ENCODE data around the gene FBXO10. TPM values are rescaled to one million over a fixed set of nuclear protein-coding genes. Genes with fewer than 3 reads are reported as not detected.

Gene FBXO10
- total RNA-seq, 2 experiments from 2014 or later = 3.6 to 3.9 TPM

DNA sequence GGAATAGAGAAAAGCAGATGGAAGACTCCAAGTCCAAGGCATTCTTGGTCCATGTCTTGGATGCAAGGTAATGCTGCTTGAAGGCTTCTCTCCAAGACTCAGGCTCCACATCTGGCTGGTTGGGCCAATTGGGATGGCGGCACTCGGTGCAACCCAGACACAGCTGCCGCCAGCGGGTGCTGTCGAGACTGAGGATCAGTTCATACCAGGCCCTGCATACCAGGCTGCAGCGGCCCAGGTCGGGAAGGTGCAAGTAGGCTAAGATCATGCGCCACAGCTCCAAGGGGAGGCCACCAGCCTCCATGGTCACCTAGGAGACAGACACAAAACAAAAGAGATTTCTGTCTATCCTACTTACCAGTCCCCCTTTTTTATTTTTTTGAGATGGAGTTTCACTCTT is 34.7 kb downstream of the FBXO10 start:
- no peak overlapping the region for H3K27ac Mint-ChIP-seq
- intact Hi-C loops (cut with micrococcal nuclease) = no loop called here
- CTCF ChIA-PET = no interaction called here
- no peaks in the 10 kb centered on the region for H3K27me3 Mint-ChIP-seq
- POLR2A ChIA-PET = no interaction called here
- peaks cover 4% of the 10 kb centered on the region for H3K36me3 Mint-ChIP-seq
- H3K4me1 Mint-ChIP-seq (ENCODE audit: low read depth) = no peaks in the 10 kb centered on the region
- no peak overlapping the region for H3K4me3 Mint-ChIP-seq
- no peak for DNase-seq
- H3K9me3 Mint-ChIP-seq = no peaks in the 10 kb centered on the region

DNA sequence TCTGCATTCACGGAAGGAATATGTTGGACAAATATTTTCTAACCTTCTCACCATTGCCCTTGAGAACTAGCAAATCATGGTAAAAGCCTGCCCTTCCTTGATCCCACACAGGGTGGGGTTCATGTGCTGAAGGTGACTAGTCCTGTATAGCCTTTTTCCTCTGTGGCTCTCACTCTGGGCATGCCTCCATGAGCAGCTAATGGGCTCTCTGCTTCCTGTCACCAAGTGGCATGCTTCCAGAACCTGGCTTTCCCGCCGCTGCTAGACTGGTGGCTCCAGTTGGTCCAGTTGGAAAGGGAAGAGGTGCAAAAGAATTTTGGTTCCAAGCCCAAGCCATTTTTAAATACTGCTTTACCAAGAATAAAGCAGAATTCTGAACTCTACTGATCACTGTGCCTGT is 35.5 kb downstream of the FBXO10 start:
- intact Hi-C loops (cut with micrococcal nuclease) = no loop called here
- no peaks in the 10 kb centered on the region for H3K4me1 Mint-ChIP-seq (ENCODE audit: low read depth)
- DNase-seq = no peak
- POLR2A ChIA-PET = no interaction called here
- no peak overlapping the region for H3K4me3 Mint-ChIP-seq
- no peaks in the 10 kb centered on the region for H3K9me3 Mint-ChIP-seq
- peaks cover 4% of the 10 kb centered on the region for H3K36me3 Mint-ChIP-seq
- no peaks in the 10 kb centered on the region for H3K27me3 Mint-ChIP-seq
- no peak overlapping the region for H3K27ac Mint-ChIP-seq
- CTCF ChIA-PET = no interaction called here

DNA sequence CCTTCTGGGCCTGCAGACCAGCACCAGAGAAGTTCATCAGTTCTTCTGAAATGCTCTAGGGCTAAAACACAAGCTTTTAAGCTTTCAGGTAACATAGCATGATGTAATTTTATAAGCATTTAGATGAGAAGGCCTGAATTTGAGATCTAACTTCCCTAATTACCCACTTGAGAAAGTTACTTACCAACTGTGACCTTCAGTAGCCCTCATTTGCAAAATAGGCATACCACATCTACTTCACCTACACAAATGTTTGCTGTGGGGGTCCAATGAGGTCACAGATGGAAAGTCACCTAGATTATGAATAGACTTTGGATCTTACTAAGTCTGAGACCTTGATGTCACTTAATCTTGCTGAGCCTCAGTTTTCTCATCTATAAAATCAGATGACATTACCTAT is 36.5 kb downstream of the FBXO10 start:
- no peaks in the 10 kb centered on the region for H3K4me1 Mint-ChIP-seq (ENCODE audit: low read depth)
- CTCF ChIA-PET = no interaction called here
- DNase-seq = no peak
- H3K9me3 Mint-ChIP-seq = no peaks in the 10 kb centered on the region
- POLR2A ChIA-PET = no interaction called here
- intact Hi-C loops (cut with micrococcal nuclease) = no loop called here
- H3K27me3 Mint-ChIP-seq = no peaks in the 10 kb centered on the region
- H3K36me3 Mint-ChIP-seq = peaks cover 4% of the 10 kb centered on the region
- H3K4me3 Mint-ChIP-seq = no peak overlapping the region
- H3K27ac Mint-ChIP-seq = no peak overlapping the region

DNA sequence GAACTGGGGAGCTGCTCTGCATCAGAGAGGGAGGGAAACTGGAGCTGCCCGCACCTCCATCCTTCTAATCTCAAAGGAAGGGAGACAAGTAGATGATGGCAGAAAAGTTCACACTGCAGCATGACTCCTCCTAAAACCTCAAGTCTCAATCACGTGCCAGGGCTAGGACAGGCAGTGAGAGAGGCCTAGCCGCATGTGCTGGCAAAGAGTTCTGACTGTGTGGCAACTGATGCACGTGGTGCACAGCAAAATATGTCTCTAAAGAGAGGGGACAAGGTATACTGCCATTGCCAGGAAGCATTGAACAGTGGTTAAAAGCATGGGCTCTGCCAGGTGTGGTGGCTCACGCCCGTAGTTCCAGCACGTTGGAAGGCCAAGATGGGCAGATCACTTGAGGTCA is 38.1 kb downstream of the FBXO10 start:
- H3K9me3 Mint-ChIP-seq = no peaks in the 10 kb centered on the region
- no peak overlapping the region for H3K27ac Mint-ChIP-seq
- no peaks in the 10 kb centered on the region for H3K4me1 Mint-ChIP-seq (ENCODE audit: low read depth)
- POLR2A ChIA-PET = no interaction called here
- DNase-seq = no peak
- H3K36me3 Mint-ChIP-seq = peaks cover 4% of the 10 kb centered on the region
- H3K27me3 Mint-ChIP-seq = no peaks in the 10 kb centered on the region
- no peak overlapping the region for H3K4me3 Mint-ChIP-seq
- CTCF ChIA-PET = no interaction called here
- intact Hi-C loops (cut with micrococcal nuclease) = no loop called here

DNA sequence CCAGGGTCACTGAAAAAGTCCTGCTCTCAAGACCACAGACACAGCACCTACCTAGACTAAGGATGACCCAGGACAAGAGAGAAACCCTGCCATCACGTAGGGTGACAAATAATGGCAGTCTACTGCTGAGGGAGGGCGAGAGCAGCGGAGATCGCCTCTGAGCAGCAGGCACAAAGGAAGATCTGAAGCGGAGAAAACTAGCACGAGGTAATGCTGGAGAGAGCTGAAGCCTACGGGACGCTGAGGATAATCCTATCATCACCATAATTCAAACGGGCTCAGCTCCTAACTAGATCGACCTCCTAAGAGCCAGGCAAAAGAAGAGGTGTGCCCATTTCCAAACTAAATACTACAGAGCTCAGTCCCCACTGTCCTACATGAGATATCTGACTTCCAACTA is 41.3 kb downstream of the FBXO10 start:
- peaks cover 18% of the 10 kb centered on the region for H3K4me1 Mint-ChIP-seq (ENCODE audit: low read depth)
- H3K27ac Mint-ChIP-seq = no peak overlapping the region
- intact Hi-C loops (cut with micrococcal nuclease) = no loop called here
- H3K36me3 Mint-ChIP-seq = peaks cover 4% of the 10 kb centered on the region
- H3K9me3 Mint-ChIP-seq = no peaks in the 10 kb centered on the region
- CTCF ChIA-PET = no interaction called here
- H3K27me3 Mint-ChIP-seq = no peaks in the 10 kb centered on the region
- no peak for DNase-seq
- POLR2A ChIA-PET = interaction anchor here (0.7 kb wide), 1 partner anchor 517 kb away, joined by 3 read pairs; no protein-coding TSS in a partner anchor
- H3K4me3 Mint-ChIP-seq = no peak overlapping the region

DNA sequence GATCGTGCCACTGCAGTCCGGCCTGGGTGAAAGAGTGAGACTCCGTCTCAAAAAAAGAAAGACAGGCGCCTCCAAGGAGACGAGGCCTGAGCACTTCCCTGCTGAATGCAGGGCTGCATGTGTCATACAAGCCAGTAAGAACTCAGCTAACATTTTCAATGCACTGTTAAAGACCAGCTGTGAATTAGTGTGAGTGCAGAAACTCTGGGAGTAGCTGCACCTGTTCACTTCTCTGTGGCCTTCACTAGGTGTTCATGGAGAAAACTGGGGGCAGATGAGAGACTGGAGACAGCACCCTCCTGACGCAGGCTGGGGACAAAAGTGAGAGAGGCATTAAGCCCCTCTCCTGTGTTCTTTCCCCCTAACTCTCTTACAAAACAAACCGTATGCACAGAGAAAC is 41.8 kb downstream of the FBXO10 start:
- intact Hi-C loops (cut with micrococcal nuclease) = no loop called here
- Mint-ChIP-seq H3K27me3 (no peaks in the 10 kb centered on the region), H3K9me3 (no peaks in the 10 kb centered on the region), H3K27ac (no peak overlapping the region), H3K4me1 (ENCODE audit: low read depth) (peaks cover 22% of the 10 kb centered on the region), H3K36me3 (peaks cover 4% of the 10 kb centered on the region), H3K4me3 (no peak overlapping the region)
- ChIA-PET CTCF (no interaction called here), POLR2A (interaction anchor here (0.8 kb wide), 1 partner anchor 58 kb away, joined by 3 read pairs; the partner anchor contains the start of gene TOMM5)
- DNase-seq = no peak

DNA sequence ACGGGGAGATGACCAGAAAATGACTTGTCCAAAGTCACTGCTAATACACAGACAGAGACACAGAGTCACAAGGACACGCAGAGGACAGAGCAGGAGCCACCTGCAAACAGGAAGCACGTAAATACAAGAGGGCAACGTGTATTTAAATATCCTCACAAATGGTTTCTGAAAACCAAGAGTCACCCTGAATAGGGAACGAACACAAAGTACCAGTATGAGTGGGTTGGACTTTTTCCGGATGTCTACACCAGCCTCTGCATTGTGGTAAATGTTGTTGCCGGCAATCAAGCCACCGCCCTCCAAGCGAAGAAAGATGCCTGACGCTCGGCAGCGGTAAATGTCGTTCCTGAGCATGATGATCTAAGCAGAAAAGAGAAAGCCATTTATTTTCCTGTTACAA is 44.5 kb downstream of the FBXO10 start:
- intact Hi-C loops (cut with micrococcal nuclease) = no loop called here
- Mint-ChIP-seq H3K27ac (peak overlapping the region; percentile 90), H3K27me3 (no peaks in the 10 kb centered on the region), H3K4me1 (ENCODE audit: low read depth) (peaks cover 42% of the 10 kb centered on the region), H3K9me3 (no peaks in the 10 kb centered on the region), H3K36me3 (no peaks in the 10 kb centered on the region), H3K4me3 (peak overlapping the region; percentile 57)
- ChIA-PET CTCF (no interaction called here), POLR2A (interaction anchor here (0.9 kb wide), 1 partner anchor 60 kb away, joined by 4 read pairs; the partner anchor contains the start of gene TOMM5)
- peak; percentile 70 for DNase-seq

DNA sequence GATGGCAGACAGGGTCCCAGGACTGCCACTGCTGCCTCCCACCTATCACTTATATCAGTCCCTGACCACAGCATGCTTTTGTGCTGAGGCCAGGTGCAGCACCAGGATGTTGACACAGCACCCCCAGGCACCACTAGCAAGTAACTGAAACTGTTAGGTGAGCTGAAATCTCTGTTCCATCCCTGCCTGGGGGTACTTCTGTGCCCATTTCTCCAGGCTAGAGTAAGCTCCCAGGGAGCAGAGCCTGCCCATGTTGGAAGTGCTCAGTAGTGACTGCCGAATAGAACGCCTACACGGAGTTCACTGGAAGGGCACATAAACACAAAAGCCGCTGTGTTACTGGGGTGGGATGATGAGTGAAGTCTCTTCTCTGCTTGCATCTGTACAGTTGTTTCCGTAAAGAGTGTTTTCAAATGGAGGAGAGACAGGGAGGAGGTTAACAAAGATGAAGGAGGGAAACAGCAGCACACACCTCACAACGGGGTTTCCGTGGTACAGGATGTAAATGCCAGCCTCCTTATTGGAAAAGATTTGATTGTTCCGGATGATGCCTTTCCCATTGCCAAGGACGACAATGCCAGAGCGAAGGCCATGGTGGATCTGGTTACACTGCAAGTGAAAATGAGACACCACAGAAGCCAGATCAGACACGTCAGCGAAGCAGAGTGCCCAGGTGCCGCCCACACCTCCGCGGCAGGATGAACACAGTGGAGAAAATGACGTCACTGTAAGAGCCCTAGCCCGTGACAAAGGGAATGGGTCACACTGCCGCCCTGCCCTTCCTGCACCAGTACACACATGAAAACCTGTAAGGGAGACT is 47.3 kb downstream of the FBXO10 start:
- ChIA-PET POLR2A (interaction anchor here (0.7 to 1.6 kb wide), 2 partner anchors 48 to 64 kb away, joined by 3 read pairs; partner anchors contain the start of genes FBXO10 and ZBTB5), CTCF (no interaction called here)
- peaks cover 5% of the 10 kb centered on the region for H3K36me3 Mint-ChIP-seq
- peaks cover 42% of the 10 kb centered on the region for H3K4me1 Mint-ChIP-seq (ENCODE audit: low read depth)
- H3K4me3 Mint-ChIP-seq = peak overlapping the region; percentile 71
- H3K27me3 Mint-ChIP-seq = no peaks in the 10 kb centered on the region
- DNase-seq = peak; percentile 93
- H3K9me3 Mint-ChIP-seq = no peaks in the 10 kb centered on the region
- intact Hi-C loops (cut with micrococcal nuclease) = loop anchor here (1.0 to 5.0 kb wide), 5 partner anchors 44 to 120 kb away; partner anchors contain the start of genes FBXO10, POLR1E, TOMM5 and ZBTB5
- H3K27ac Mint-ChIP-seq = peak overlapping the region; percentile 94

DNA sequence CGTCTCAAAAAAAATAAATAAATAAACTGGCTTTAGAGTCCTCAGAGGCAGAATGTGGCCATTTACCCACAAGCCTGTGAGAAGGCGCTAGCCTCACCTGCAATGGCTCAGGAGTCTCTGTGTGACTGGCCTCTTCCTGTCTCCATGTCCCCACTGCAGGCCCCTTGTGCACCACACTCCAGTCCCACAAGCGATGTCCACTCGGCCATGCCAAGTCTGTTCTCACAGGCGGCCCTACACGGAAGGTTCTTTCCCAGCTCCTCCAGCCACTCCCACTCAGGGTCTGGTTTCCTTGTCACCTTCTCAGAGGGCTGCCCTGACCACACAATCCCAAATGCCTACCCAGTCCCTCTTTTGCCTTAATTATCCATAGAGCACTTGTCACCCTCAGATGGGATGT is 52.3 kb downstream of the FBXO10 start:
- Mint-ChIP-seq H3K27me3 (no peaks in the 10 kb centered on the region), H3K36me3 (peaks cover 12% of the 10 kb centered on the region), H3K27ac (no peak overlapping the region), H3K4me1 (ENCODE audit: low read depth) (peaks cover 15% of the 10 kb centered on the region), H3K9me3 (no peaks in the 10 kb centered on the region), H3K4me3 (no peak overlapping the region)
- ChIA-PET POLR2A (no interaction called here), CTCF (no interaction called here)
- intact Hi-C loops (cut with micrococcal nuclease) = no loop called here
- no peak for DNase-seq

DNA sequence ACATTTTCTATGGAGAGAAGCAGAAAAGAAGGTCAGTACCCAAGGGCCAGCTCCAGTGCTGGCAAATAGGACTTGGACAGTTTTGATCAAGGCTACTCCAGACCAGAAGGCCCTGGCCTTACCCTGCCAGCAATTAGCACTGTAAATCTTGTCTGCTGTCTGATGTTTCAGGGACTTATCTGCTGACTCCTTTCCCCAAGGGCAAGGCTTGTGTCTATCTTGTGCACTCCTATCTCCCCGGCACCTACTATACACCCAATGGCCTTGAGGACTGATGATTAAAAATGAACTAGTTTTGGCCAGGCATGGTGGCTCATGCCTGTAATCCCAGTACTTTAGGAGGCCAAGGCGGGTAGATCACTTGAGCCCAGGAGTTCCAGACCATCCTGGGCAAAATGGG is 53.2 kb downstream of the FBXO10 start:
- H3K27me3 Mint-ChIP-seq = no peaks in the 10 kb centered on the region
- intact Hi-C loops (cut with micrococcal nuclease) = no loop called here
- no peak overlapping the region for H3K27ac Mint-ChIP-seq
- H3K4me3 Mint-ChIP-seq = no peak overlapping the region
- H3K36me3 Mint-ChIP-seq = peaks cover 12% of the 10 kb centered on the region
- H3K4me1 Mint-ChIP-seq (ENCODE audit: low read depth) = peaks cover 6% of the 10 kb centered on the region
- no peak for DNase-seq
- CTCF ChIA-PET = no interaction called here
- POLR2A ChIA-PET = no interaction called here
- no peaks in the 10 kb centered on the region for H3K9me3 Mint-ChIP-seq

DNA sequence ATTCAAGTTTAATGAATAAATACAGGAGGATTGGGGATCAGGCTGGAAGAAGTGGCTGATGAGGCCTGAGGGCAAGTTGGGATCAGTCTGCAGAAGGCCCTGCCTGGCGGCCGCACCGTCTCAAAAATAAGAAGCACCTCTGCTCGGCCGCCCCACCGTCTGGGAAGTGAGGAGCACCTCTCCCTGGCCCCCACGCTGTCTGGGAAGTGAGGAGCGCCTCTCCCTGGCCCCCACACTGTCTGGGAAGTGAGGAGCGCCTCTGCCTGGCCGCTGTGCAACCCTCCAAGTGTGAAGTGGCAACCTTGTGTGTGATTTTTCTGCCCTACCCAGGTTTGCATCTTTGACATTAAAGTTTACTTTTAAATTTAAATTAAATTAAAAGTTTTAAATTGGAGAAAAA is 55.1 kb downstream of the FBXO10 start:
- H3K9me3 Mint-ChIP-seq = no peaks in the 10 kb centered on the region
- intact Hi-C loops (cut with micrococcal nuclease) = no loop called here
- no peaks in the 10 kb centered on the region for H3K4me1 Mint-ChIP-seq (ENCODE audit: low read depth)
- ChIA-PET CTCF (interaction anchor here (0.7 kb wide), 1 partner anchor 102 kb away, joined by 3 read pairs; no protein-coding TSS in a partner anchor), POLR2A (no interaction called here)
- peaks cover 10% of the 10 kb centered on the region for H3K36me3 Mint-ChIP-seq
- H3K27me3 Mint-ChIP-seq = no peaks in the 10 kb centered on the region
- H3K4me3 Mint-ChIP-seq = no peak overlapping the region
- no peak for DNase-seq
- no peak overlapping the region for H3K27ac Mint-ChIP-seq

DNA sequence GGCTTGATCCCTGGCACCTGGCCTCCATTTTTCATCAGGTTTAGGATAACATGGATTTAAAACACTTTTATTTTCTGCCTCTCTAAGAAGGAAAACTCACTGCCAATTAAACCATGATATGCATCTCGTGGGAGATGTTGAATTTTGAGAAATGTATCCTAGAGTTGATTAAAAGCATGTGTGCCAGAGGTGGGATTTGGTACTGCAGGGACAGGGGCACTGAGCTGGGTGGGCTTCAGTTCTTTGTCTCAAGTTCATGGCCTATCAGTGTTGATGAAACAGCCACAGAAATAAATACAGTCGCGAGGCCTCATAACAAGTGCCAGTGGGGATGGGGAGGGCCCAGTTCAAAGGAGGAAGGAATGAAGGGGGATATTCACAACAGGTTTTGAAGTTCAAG is 55.5 kb downstream of the FBXO10 start:
- H3K9me3 Mint-ChIP-seq = no peaks in the 10 kb centered on the region
- no peak for DNase-seq
- no peaks in the 10 kb centered on the region for H3K4me1 Mint-ChIP-seq (ENCODE audit: low read depth)
- H3K27me3 Mint-ChIP-seq = no peaks in the 10 kb centered on the region
- peaks cover 10% of the 10 kb centered on the region for H3K36me3 Mint-ChIP-seq
- no peak overlapping the region for H3K4me3 Mint-ChIP-seq
- intact Hi-C loops (cut with micrococcal nuclease) = no loop called here
- CTCF ChIA-PET = interaction anchor here (0.6 to 0.7 kb wide), 2 partner anchors 102 to 105 kb away, joined by 3 to 4 read pairs; no protein-coding TSS in a partner anchor
- H3K27ac Mint-ChIP-seq = no peak overlapping the region
- POLR2A ChIA-PET = no interaction called here

DNA sequence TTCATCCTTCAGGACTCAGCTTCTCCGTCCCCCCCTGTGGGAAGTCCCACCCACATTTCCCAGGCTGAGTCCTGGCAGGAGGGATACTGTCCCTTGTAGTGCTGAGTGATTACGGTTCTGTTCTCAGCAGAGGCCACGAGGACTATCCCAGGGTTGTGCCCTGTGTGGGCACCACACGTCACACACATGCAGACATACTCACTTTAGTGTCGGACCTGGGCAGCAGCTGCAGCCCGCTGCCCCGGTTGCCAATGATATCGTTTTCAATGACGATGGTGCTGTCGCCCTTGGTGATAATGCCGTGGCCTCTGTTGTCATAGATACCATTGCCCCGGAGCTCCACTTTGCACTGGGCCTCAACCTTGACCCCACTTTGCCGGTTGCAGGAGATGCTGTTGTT is 58.3 kb downstream of the FBXO10 start:
- intact Hi-C loops (cut with micrococcal nuclease) = no loop called here
- H3K4me1 Mint-ChIP-seq (ENCODE audit: low read depth) = no peaks in the 10 kb centered on the region
- ChIA-PET CTCF (no interaction called here), POLR2A (no interaction called here)
- H3K36me3 Mint-ChIP-seq = peaks cover 10% of the 10 kb centered on the region
- H3K9me3 Mint-ChIP-seq = no peaks in the 10 kb centered on the region
- DNase-seq = no peak
- H3K27ac Mint-ChIP-seq = no peak overlapping the region
- H3K4me3 Mint-ChIP-seq = no peak overlapping the region
- no peaks in the 10 kb centered on the region for H3K27me3 Mint-ChIP-seq
